Neuronal stem cell (in vitro differentiated cells): ENCODE results near the gene STH.
A peak's percentile ranks its signal among the peaks of the same experiment; 100 is the strongest.

Experiments
- DNase-seq: peaks from one replicate; pipeline ENCODE4 v3.0.0-alpha.2; 2013; ENCODE audit warnings: low spot score
- H2AFZ ChIP-seq: one replicate; pipeline ENCODE4 v1.6.1; 2013; ENCODE audit warnings: mild to moderate bottlenecking, low read length, inconsistent platforms
- H2AK5ac ChIP-seq: 2 replicates; pipeline ENCODE4 v1.6.1; 2013; ENCODE audit warnings: low read depth, mild to moderate bottlenecking, inconsistent platforms, low read length, moderate library complexity, mixed read lengths
- H2BK120ac ChIP-seq: 2 replicates; pipeline ENCODE4 v1.6.1; 2013; ENCODE audit warnings: low read depth, mild to moderate bottlenecking, inconsistent platforms, low read length, moderate library complexity, mixed read lengths
- H2BK12ac ChIP-seq: one replicate; pipeline ENCODE4 v1.6.1; 2013; ENCODE audit warnings: low read length, inconsistent platforms
- H2BK15ac ChIP-seq: 2 replicates; pipeline ENCODE4 v1.6.1; 2013; ENCODE audit warnings: mild to moderate bottlenecking, low read length, inconsistent platforms, mixed read lengths
- H2BK5ac ChIP-seq: one replicate; pipeline ENCODE4 v1.6.1; 2013; ENCODE audit warnings: inconsistent platforms, mild to moderate bottlenecking, low read length, moderate library complexity
- H3K14ac ChIP-seq: one replicate; pipeline ENCODE4 v1.6.1; 2013; ENCODE audit warnings: low read length, inconsistent platforms
- H3K18ac ChIP-seq: 2 replicates; pipeline ENCODE4 v1.6.1; 2013; ENCODE audit warnings: low read length, inconsistent platforms
- H3K23ac ChIP-seq: 2 replicates; pipeline ENCODE4 v1.6.1; 2013; ENCODE audit warnings: low read depth, mild to moderate bottlenecking, mixed read lengths, low read length, inconsistent platforms; ENCODE audit not compliant: poor library complexity
- H3K27ac ChIP-seq: replicated peaks from 3 replicates; pipeline ENCODE4 v1.5.1; 2013; ENCODE audit warnings: low read length, inconsistent platforms
- H3K27me3 ChIP-seq, 3 experiments: 2 replicates each; pipeline ENCODE4 v1.6.1; 2013; ENCODE audit warnings: low read length in 3 of 3, mild to moderate bottlenecking in 2 of 3, inconsistent platforms in 1 of 3, low read depth in 1 of 3, mixed read lengths in 1 of 3, moderate library complexity in 1 of 3; ENCODE audit not compliant: control insufficient read depth in 3 of 3, insufficient read depth in 3 of 3
- H3K36me3 ChIP-seq, 2 donors: replicated peaks in 1 of 2; 2 replicates each; pipeline ENCODE4 v1.6.1; 2013; ENCODE audit warnings: low read length in 2 of 2; ENCODE audit not compliant: control insufficient read depth in 2 of 2, insufficient read depth in 2 of 2
- H3K4ac ChIP-seq: 2 replicates; pipeline ENCODE4 v1.6.1; 2013; ENCODE audit warnings: inconsistent platforms, mild to moderate bottlenecking, low read length, moderate library complexity
- H3K4me1 ChIP-seq, 2 donors: 1 replicate in 1 of 2; 2 replicates in 1 of 2; pipeline ENCODE4 v1.6.1; 2013; ENCODE audit warnings: low read length in 2 of 2, low read depth in 1 of 2; ENCODE audit not compliant: control insufficient read depth in 2 of 2, insufficient read depth in 1 of 2
- H3K4me2 ChIP-seq: one replicate; pipeline ENCODE4 v1.6.1; 2013; ENCODE audit warnings: mild to moderate bottlenecking, low read length, inconsistent platforms; ENCODE audit not compliant: insufficient read depth, poor library complexity, severe bottlenecking
- H3K4me3 ChIP-seq, 2 donors: 2 replicates each; pipeline ENCODE4 v1.5.1; 2013; ENCODE audit warnings: low read length in 2 of 2, mild to moderate bottlenecking in 2 of 2, inconsistent platforms in 1 of 2, moderate library complexity in 1 of 2
- H3K79me1 ChIP-seq: one replicate; pipeline ENCODE4 v1.6.1; 2013; ENCODE audit warnings: low read depth, mild to moderate bottlenecking, inconsistent platforms, low read length, moderate library complexity
- H3K9ac ChIP-seq: one replicate; pipeline ENCODE4 v1.6.1; 2013; ENCODE audit warnings: mild to moderate bottlenecking, low read depth, low read length, inconsistent platforms; ENCODE audit not compliant: poor library complexity
- H3K9me3 ChIP-seq, 2 donors: replicated peaks in 1 of 2; 2 replicates each; pipeline versions ENCODE3 to v1.6.1; 2013; ENCODE audit warnings: low read length in 2 of 2, mild to moderate bottlenecking in 2 of 2, inconsistent platforms in 1 of 2, low read depth in 1 of 2, mixed read lengths in 1 of 2, moderate library complexity in 1 of 2; ENCODE audit not compliant: control insufficient read depth in 2 of 2, insufficient read depth in 1 of 2
- H4K8ac ChIP-seq: one replicate; pipeline ENCODE4 v1.6.1; 2013; ENCODE audit warnings: low read depth, mild to moderate bottlenecking, inconsistent platforms, low read length, moderate library complexity
- H4K91ac ChIP-seq: one replicate; pipeline ENCODE4 v1.6.1; 2013; ENCODE audit warnings: low read length, low read depth, mild to moderate bottlenecking, inconsistent platforms; ENCODE audit not compliant: poor library complexity
- WGBS, 2 donors: extraction: QIAGEN DNeasy Blood & Tissue Kit; methylation state at CpG; one replicate each; pipeline ENCODE4 v1.1.7; 2013; ENCODE audit warnings: missing lambda C conversion rate in 2 of 2, mixed read lengths in 1 of 2; ENCODE audit not compliant: insufficient read length in 2 of 2, insufficient replicate concordance in 1 of 2; ENCODE audit errors: extremely low coverage in 2 of 2; 5-methylcytosine and 5-hydroxymethylcytosine counted together

The STH gene

GRCh38 chr17:46044286-46044928 is 45.4 kb downstream of the STH start:
- Histone ChIP-seq H2BK5ac (no peak overlapping the region), H3K9me3 (no peaks in the 10 kb centered on the region), H3K4me3 (no peak overlapping the region), H3K36me3 (peaks cover 19 to 95% of the 10 kb centered on the region in 2 donors), H3K23ac (no peak overlapping the region), H2BK12ac (no peak overlapping the region), H3K4me1 (peaks cover 3 to 4% of the 10 kb centered on the region in 2 donors), H2BK15ac (no peak overlapping the region), H2AK5ac (no peak overlapping the region), H3K14ac (no peak overlapping the region), H3K4me2 (no peak overlapping the region), H3K27me3 (no peaks in the 10 kb centered on the region), H3K18ac (no peak overlapping the region), H3K79me1 (no peaks in the 10 kb centered on the region), H4K91ac (no peak overlapping the region), H2BK120ac (no peak overlapping the region), H2AFZ (no peak overlapping the region), H4K8ac (no peak overlapping the region), H3K9ac (no peak overlapping the region), H3K4ac (no peak overlapping the region), H3K27ac (peak overlapping the region; percentile 21)
- peak; percentile 58 for DNase-seq
- no CpG with 5 or more reads among the region's 5 CpGs for WGBS, 2 donors

- Histone ChIP-seq H4K8ac (no peak overlapping the region), H3K14ac (no peak overlapping the region), H3K36me3 (peaks cover 18 to 95% of the 10 kb centered on the region in 2 donors), H3K4me2 (no peak overlapping the region), H3K9me3 (no peaks in the 10 kb centered on the region), H2BK120ac (no peak overlapping the region), H2BK5ac (no peak overlapping the region), H4K91ac (no peak overlapping the region), H3K9ac (no peak overlapping the region), H3K4ac (no peak overlapping the region), H3K18ac (no peak overlapping the region), H2AK5ac (no peak overlapping the region), H3K4me1 (peaks cover 3 to 4% of the 10 kb centered on the region in 2 donors), H2AFZ (no peak overlapping the region), H3K23ac (no peak overlapping the region), H2BK15ac (no peak overlapping the region), H3K4me3 (no peak overlapping the region), H3K79me1 (no peaks in the 10 kb centered on the region), H3K27ac (no peak overlapping the region), H3K27me3 (no peaks in the 10 kb centered on the region), H2BK12ac (no peak overlapping the region)
- no CpG with 5 or more reads among the region's 2 CpGs for WGBS, 2 donors
- no peak for DNase-seq
Observed at GRCh38 chr17:46044989-46045388, 45.9 kb downstream of the STH start.

- H3K4me2 ChIP-seq = no peak overlapping the region
- H3K36me3 ChIP-seq = peaks cover 23 to 95% of the 10 kb centered on the region in 2 donors
- H3K4me1 ChIP-seq = peaks cover 3 to 4% of the 10 kb centered on the region in 2 donors
- no peak overlapping the region for H3K27ac ChIP-seq
- H3K4me3 ChIP-seq = no peak overlapping the region
- H2BK5ac ChIP-seq = no peak overlapping the region
- H2AFZ ChIP-seq = no peak overlapping the region
- H3K14ac ChIP-seq = no peak overlapping the region
- H3K9me3 ChIP-seq = no peaks in the 10 kb centered on the region
- no peaks in the 10 kb centered on the region for H3K79me1 ChIP-seq
- no peak overlapping the region for H2AK5ac ChIP-seq
- H2BK15ac ChIP-seq = no peak overlapping the region
- no CpG with 5 or more reads among the region's 3 CpGs for WGBS, 2 donors
- no peaks in the 10 kb centered on the region for H3K27me3 ChIP-seq
- H2BK12ac ChIP-seq = no peak overlapping the region
- H2BK120ac ChIP-seq = no peak overlapping the region
- H3K9ac ChIP-seq = no peak overlapping the region
- no peak overlapping the region for H4K91ac ChIP-seq
- H4K8ac ChIP-seq = no peak overlapping the region
- H3K18ac ChIP-seq = no peak overlapping the region
- no peak overlapping the region for H3K4ac ChIP-seq
- no peak overlapping the region for H3K23ac ChIP-seq
- no peak for DNase-seq
Observed at GRCh38 chr17:46045639-46046038, 46.6 kb downstream of the STH start.

- H3K4me3 ChIP-seq = no peak overlapping the region
- no peaks in the 10 kb centered on the region for H3K79me1 ChIP-seq
- no peak overlapping the region for H2AK5ac ChIP-seq
- DNase-seq = no peak
- H3K14ac ChIP-seq = no peak overlapping the region
- H3K27me3 ChIP-seq = no peaks in the 10 kb centered on the region
- peaks cover 3 to 4% of the 10 kb centered on the region in 2 donors for H3K4me1 ChIP-seq
- H3K9me3 ChIP-seq = no peaks in the 10 kb centered on the region
- H4K8ac ChIP-seq = no peak overlapping the region
- no peak overlapping the region for H4K91ac ChIP-seq
- H3K9ac ChIP-seq = no peak overlapping the region
- no peak overlapping the region for H3K4ac ChIP-seq
- H3K27ac ChIP-seq = no peak overlapping the region
- H2BK12ac ChIP-seq = no peak overlapping the region
- peaks cover 24 to 97% of the 10 kb centered on the region in 2 donors for H3K36me3 ChIP-seq
- no peak overlapping the region for H3K4me2 ChIP-seq
- H2BK15ac ChIP-seq = no peak overlapping the region
- H3K23ac ChIP-seq = no peak overlapping the region
- H3K18ac ChIP-seq = no peak overlapping the region
- no peak overlapping the region for H2BK5ac ChIP-seq
- WGBS, 2 donors = no CpG with 5 or more reads among the region's 1 CpG
- H2AFZ ChIP-seq = no peak overlapping the region
- H2BK120ac ChIP-seq = no peak overlapping the region
Observed at GRCh38 chr17:46046957-46047356, 47.9 kb downstream of the STH start.
